RCC 7860 (cell line): Measurements from ENCODE around the gene OR2D3.
A peak's percentile ranks its signal among the peaks of the same experiment; 100 is the strongest.
"Not testable (repeated sequence)": the region's sequence is repeated elsewhere in the genome, so short reads cannot be mapped to it uniquely, and the experiment has no call there.

Experiments used
- DNase-seq: peaks from one replicate; pipeline ENCODE4 v3.0.0-alpha.2; 2015; ENCODE audit warnings: low spot score
- FAIRE-seq: peaks from 2 replicates; lab custom pipeline; 2012; peaks lifted over from hg19 to GRCh38; lab: Jason Lieb, UNC

OR2D3 gene, protein sequence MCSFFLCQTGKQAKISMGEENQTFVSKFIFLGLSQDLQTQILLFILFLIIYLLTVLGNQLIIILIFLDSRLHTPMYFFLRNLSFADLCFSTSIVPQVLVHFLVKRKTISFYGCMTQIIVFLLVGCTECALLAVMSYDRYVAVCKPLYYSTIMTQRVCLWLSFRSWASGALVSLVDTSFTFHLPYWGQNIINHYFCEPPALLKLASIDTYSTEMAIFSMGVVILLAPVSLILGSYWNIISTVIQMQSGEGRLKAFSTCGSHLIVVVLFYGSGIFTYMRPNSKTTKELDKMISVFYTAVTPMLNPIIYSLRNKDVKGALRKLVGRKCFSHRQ

DNA sequence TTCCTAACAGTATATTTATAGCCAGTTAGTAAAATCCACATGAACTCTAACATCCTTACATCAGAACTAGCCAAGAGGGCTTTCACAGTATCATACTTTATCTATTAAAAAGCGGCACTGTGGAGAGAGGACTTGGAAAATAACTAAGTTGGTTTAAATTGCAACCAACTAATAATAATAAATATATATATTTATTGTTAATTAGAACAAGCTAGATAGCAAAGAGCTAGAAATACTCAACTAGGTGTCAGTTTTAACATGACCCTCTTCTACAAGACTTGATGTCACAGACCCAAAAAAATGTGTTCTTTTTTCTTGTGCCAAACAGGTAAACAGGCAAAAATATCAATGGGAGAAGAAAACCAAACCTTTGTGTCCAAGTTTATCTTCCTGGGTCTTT, at the start of gene OR2D3:
TSS of gene OR2D3 (plus strand) at position 301 of the 400 bp plus-strand sequence. CDS start at position 301, 0 bp downstream.
- no peak for FAIRE-seq
- DNase-seq: no peak

DNA sequence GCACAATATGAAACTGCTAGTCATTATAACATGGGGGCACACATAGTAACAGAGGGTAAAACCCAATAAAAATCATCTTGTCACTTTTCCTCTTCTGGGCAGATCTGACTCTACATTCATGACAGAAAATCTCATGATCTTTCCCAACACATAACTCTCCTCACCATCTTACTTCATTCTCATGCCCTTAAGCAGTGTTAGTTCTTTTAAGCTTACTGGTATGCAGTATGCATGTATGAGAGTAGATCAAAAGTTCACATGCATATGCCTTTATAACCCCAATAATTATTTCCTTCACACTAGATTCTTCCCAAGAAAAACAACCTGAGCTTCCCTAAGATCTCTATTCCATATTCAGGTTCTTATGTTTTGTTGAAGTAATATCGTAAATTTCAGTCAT, 49.5 kb upstream of the OR2D3 start:
- DNase-seq (no peak), FAIRE-seq (no peak)

DNA sequence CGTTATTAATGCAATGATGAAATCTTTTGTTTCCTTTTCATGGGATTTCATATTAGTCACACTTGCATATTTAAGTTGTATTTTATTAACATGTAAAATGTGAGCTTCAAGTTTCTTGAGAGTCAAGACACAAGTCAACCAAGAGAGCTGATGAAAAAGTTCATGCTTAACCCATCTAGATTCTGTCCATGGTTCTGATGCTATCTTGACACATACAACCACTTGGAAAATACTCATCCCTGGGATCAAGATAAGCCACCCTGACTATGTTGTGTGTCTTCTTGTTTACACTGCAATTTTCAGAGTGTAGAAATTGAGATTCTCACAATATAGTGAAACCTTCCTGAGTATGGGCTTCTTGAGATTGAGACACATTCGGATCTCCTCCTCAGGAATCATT, 45.0 kb upstream of the OR2D3 start:
- no peak for DNase-seq
- FAIRE-seq: no peak

DNA sequence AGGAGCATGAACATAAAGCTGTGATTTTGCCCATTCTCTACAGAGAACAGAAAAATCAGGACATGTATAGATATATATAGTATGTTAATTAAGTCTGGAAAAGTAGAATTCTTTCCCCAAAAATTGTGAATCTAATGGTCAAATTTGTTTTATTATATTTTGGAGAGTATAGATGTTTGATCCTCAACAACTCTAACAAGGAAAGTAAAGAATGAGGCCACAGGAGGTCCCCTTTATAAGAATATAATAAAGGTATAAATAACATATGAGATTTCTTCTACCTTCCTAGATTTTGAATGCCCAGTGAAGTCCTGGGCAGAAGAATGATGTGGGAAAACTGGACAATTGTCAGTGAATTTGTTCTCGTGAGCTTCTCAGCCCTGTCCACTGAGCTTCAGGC, 44.5 kb upstream of the OR2D3 start, which contains the start of gene OR10A4:
TSS of gene OR10A4 (plus strand) at position 301 of the 400 bp plus-strand sequence. CDS start at position 324, 23 bp downstream.
- no peak for FAIRE-seq

DNA sequence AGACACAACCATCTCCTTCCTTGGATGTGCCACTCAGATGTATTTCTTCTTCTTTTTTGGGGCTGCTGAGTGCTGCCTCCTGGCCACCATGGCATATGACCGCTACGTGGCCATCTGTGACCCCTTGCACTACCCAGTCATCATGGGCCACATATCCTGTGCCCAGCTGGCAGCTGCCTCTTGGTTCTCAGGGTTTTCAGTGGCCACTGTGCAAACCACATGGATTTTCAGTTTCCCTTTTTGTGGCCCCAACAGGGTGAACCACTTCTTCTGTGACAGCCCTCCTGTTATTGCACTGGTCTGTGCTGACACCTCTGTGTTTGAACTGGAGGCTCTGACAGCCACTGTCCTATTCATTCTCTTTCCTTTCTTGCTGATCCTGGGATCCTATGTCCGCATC, 43.9 kb upstream of the OR2D3 start:
- FAIRE-seq (no peak), DNase-seq (no peak)

More for the DNA sequence above, 44.5 kb upstream of the OR2D3 start, which contains the start of gene OR10A4:
- no peak for DNase-seq

DNA sequence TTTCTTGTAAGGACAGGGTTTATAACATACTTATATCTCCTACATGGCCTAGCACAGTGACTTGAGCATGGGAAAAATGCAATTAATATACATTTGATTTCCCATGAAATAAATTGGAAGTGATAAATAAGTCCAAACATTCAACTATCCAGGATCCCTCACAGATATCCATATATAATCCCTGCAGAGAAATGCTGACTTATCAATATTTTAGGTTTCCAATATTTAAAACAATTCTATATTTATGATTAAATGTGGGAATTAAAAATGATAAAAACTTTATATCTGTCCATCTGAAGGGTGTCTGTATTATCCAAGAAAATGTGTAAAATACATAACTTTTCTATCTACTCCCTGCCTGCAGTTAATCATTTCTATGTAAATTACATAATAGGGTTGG, 38.1 kb upstream of the OR2D3 start:
- DNase-seq: no peak
- no peak for FAIRE-seq

DNA sequence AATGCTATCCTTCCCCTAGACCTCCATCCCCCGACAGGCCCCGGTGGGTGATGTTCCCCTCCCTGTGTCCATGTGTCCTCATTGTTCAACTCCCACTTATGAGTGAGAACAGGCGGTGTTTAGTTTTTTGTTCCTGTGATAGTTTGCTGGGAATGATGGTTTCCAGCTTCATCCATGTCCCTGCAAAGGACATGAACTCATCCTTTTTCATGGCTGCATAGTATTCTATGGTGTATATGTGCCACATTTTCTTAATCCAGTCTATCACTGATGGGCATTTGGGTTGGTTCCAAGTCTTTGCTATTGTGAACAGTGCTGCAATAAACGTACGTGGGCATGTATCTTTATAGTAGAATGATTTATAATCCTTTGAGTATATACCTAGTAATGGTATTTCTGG, 33.1 kb upstream of the OR2D3 start:
- not testable (repeated sequence) for FAIRE-seq

DNA sequence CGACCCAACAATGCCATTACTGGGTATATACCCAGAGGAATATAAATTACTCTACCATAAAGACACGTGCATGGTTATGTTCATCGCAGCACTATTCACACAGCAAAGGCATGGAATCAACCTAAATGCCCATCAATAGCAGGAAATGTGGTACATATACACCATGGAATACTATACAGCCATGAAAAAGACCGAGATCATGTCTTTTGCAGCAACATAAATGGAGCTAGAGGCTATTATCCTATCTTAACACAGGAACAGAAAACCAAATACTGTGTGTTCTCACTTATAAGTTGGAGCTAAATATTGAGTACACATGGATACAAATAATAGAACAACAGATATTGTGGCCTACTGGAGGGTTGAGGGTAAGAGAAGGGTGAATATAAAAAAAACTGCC, 32.0 kb upstream of the OR2D3 start:
- no peak for FAIRE-seq
- DNase-seq: no peak

More for the DNA sequence above, 33.1 kb upstream of the OR2D3 start:
- DNase-seq: not testable (repeated sequence)

DNA sequence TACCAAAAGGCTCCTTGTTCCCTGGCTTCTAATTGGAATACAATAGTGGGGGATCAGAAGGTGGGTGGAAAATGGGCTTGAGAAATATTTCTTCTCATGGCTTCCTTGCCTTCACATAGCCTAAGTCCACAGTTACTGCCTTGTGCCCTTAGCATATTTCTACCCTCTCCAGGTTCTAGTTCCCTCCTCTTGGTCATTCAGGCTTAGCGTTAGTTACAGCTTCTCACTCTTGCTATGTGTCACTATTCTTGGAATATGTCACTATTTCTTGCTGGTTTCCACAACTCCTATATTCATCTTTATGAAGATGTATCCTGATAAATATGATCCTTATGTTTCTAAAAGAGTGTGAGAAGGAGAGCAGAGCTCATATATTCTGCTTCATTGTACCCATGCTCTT, 31.0 kb upstream of the OR2D3 start:
- FAIRE-seq (no peak), DNase-seq (no peak)

DNA sequence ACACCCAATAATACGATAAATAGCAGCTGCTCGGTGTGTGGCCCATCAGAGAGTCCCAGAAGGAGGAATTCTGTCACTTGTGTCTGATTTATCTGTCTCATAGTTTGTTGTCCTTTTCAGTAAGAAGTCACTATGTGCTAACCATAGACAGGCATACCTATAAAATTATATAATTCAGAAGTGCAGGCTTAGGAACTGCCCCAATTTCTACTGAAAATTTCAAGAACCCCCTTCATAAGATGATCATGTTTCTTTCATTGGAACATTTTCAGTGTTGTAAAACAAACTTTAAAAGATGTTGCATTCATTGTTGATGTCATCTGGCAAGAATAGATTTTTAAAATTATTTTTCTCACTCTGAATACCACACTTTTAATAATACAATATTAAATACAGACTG, 28.4 kb upstream of the OR2D3 start, which contains the start of gene OR2D2:
TSS of gene OR2D2 (minus strand) at position 101 of the 400 bp plus-strand sequence. CDS start at position 101, 0 bp downstream.
- FAIRE-seq (no peak), DNase-seq (no peak)

DNA sequence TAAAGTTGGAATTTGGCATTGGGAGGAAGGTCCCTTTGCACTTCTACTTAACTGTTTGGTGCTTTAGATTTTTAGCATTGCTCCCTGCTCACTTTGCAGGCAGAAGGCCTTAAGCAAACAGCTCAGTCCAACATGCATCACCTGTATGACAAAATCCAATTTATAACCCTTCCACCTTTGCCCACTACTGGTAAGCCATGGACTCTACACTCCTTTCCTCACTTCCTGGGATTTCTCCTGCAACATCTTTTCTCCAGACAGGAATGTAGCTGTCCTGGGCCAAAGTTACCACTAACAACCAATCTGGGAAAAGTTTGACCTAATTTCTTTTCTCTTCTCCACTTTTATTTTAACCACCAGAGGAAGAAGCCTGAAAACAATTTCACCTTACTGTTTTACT, 26.7 kb upstream of the OR2D3 start:
- FAIRE-seq (no peak), DNase-seq (no peak)

DNA sequence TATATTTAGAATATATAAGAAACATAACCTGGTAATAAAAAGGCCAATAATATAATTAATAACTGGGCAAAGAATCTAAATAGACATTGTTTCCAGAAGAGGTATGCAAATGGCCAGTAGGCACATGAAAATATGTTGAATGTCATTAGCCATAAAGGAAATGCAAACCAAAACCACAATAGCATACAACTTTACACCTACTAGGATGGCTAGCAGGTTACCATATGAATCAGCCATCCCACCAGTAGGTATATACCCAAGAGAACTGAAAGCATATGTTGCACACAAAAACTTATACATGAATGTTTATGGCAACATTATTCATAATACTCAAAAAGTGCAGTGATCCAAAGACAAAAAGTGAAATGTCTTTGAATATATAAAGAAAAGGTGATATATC, 25.8 kb upstream of the OR2D3 start:
- FAIRE-seq: no peak
- no peak for DNase-seq

DNA sequence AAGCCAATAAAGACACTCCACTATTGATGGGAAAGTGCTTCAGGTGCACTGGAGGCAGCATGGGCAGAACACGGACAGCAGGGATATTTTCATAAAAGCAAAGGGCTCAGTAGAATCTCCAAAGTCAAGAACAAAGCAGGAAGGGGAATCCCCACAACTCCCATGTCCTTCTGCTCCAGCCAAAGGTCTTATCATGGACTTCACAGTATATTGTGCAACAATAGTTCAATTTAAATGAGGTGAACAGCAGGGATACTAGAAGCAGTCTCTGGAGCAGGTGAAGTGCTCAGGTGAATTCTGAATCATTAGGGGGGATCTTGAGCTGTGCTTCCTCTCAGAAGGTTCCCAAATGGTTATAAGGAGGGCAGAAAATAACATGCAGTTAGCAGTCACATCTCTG, 21.9 kb upstream of the OR2D3 start:
- no peak for FAIRE-seq
- no peak for DNase-seq

DNA sequence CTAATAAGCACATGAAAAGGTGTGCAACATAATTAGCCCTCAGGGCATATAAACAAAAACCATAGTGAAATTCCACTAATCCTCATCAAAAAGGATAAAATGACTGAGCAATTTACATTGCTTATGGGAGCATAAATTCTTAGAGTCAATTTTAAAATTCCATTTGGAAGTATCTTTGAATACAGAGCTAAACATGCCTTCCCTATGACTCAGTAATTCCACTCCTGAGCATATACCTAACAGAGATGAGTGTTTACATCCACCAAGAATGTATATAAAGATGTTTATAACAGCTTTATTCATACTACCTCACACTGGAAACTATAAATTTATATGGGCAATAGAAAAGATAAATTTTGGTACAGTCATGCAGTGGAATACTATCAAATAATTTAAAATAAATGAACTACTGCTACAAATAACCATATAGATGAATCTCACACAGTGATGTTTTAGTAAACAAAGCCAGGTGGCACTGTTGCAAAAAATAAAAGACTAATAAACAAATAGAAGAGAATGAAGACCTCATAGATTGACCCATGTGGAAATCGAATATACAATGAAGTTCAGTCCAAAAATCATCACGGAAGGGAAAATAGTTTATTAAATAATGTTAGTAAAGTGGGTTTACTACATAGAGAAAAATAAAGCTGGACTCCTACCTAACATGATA, 20.3 kb upstream of the OR2D3 start:
- FAIRE-seq: no peak

DNA sequence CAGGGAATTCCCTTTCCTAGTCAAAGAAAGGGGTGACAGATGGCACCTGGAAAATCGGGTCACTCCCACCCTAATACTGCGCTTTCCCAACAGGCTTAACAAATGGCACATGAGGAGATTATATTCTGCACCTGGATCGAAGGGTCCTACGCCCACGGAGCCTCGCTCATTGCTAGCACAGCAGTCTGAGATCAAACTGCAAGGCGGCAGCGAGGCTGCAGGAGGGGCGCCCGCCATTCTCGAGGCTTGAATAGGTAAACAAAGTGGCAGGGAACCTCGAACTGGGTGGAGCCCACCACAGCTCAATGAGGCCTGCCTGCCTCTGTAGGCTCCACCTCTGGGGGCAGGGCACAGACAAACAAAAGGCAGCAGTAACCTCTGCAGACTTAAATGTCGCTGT, 16.0 kb upstream of the OR2D3 start:
- DNase-seq, FAIRE-seq: not testable (repeated sequence)

More for the DNA sequence above, 20.3 kb upstream of the OR2D3 start:
- DNase-seq: no peak

DNA sequence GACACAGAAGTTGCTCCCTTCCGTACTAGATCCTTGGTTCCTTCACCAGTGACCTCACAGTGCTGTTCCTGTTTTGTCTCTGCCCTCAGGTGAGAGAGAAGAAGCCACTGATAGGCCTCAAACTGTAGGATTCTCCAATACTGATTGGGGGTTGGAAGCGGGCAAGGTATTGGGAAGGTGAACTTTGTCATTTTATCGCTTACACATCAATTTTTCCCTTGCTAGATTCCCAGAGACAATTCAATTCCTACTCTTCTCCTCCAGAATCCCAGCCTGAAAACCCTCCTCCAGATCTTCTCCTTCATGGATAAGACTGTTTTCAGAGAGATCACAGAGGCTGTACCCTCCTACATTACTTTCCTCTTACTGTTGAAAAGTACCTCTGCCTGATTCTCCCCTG, 9.4 kb upstream of the OR2D3 start:
- DNase-seq: no peak
- no peak for FAIRE-seq

DNA sequence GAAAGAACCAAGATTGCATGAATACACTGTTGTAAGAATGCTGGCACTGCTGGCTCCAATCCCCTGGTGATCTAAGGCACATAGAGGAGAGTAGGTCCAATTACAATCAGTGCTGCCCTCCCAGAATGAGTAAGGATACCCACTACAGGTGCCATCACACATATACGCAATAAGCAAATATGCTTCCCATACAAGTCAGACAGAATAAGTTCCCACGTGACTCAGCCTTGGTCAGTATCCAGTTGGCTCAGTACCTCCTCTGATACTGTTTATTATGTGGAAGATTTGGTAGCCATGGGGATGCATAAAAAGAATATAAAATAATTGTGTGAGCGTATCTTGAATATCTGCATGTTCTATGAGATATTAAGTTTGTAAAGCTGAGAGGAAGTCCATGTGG, 8.9 kb upstream of the OR2D3 start:
- FAIRE-seq: no peak
- no peak for DNase-seq

DNA sequence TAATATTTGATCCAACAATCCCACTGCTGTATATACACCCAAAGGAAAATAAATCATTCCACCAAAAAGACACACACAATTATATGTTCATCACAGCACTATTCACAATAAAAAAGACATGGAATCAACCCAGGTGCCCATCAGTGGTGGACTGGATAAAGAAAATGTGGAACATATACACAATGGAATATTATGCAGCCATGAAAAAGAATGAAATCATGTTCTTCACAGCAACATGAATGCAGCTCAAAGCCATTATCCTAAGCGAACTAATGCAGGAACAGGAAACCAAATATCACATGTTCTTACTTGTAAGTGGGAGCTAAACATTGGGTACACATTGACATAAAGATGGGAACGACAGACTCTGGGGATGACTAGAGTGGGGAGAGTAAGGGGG, 1.1 kb upstream of the OR2D3 start:
- FAIRE-seq (no peak), DNase-seq (no peak)

DNA sequence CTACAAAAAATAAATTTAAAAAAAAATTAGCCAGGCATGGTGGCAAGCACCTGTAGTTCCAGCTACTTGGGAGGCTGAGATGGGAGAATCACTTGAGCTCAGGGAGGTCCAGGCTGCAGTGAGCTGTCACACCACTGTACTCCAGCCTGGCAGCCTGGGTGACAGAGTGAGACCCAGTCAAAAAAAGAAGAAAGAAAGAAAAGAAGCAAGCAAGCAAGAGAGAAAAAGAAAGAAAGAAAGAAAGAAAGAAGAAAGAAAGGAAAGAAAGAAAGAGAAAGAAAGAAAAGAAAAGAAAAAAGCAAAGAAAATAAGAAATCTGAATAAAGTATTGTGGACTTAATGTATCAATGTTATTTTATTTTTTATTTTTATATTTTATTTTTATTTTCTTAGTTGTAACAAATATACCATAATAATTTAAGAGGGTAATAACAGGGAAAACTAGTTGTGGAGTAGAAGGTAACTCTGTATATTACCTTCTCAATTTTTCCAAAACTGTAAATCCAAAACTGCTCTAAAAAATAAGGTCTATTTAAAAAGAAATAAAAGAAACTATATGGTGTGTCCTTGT, 4.3 kb downstream of the OR2D3 start:
- FAIRE-seq (no peak), DNase-seq (no peak)

DNA sequence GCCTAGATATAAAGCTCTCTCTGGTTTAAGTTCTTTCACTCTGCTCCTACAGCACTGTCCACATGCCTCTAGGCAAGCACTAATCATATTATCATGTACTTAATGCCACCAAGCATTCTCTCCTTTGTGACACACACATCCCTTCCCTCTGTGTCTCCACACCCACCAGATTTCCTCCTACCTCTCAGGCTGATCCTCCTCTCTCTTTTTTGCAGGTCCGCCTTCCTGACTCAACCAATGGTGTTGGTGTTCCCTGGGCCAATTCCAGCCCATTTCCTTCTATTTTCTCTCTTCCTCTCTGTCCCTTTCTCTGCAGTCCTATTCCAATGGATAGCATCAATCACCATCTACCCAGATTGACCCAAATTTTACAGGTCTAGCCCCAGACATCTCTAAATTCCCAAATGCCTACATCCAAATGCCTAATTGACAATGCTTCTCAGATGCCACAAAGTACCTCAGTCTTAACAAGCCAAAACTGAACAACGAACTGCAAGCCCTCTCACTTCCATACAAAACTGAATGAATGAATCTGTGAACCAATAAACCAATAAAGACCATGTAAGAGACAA, 4.9 kb downstream of the OR2D3 start:
- peak; percentile 47 for FAIRE-seq
- peak; percentile 44 for DNase-seq
